K562 (cell line): ENCODE measurements around the gene LRRC58.

ENCODE experiments used
- CHD4 ChIP-seq: fragments of 200-600 bp; sonication (generic); IDR thresholded peaks from 3 replicates; pipeline ENCODE4 v1.6.1; 2012; ENCODE audit warnings: low read depth, mild to moderate bottlenecking, mixed read lengths, low read length, inconsistent platforms; ENCODE audit not compliant: insufficient read depth, insufficient replicate concordance, poor library complexity, severe bottlenecking
- JUN ChIP-seq, 2 experiments: sonication (generic) in 1 of 2; formaldehyde crosslinking in 1 of 2; IDR thresholded peaks; 2 replicates each; pipeline versions ENCODE4 v1.6.1 to v1.8.0; 2012 to 2022; ENCODE audit warnings: borderline replicate concordance in 2 of 2, mild to moderate bottlenecking in 2 of 2, improper control_type of control experiment in 1 of 2, low read depth in 1 of 2, low read length in 1 of 2, missing genetic modification reagents in 1 of 2
- KLF13 ChIP-seq: fragments of 450-650 bp; IDR thresholded peaks from 2 replicates; pipeline ENCODE4 v1.6.1; 2016; ENCODE audit warnings: missing genetic modification characterization, low read depth, mild to moderate bottlenecking, missing compliant biosample characterization, moderate library complexity, borderline replicate concordance
- PKNOX1 ChIP-seq: fragments of 450-650 bp; IDR thresholded peaks from 2 replicates; pipeline ENCODE4 v1.6.1; 2016
- ZNF324 ChIP-seq: fragments of 250-450 bp; sonication (Bioruptor Pico); IDR thresholded peaks from 2 replicates; pipeline ENCODE4 v1.4.0; 2020; ENCODE audit warnings: mild to moderate bottlenecking
- TF ChIP-seq, protein P1 (sequence below): fragments of 450-650 bp; formaldehyde crosslinking; IDR thresholded peaks from 2 replicates; pipeline ENCODE4 v1.4.0; 2022; ENCODE audit warnings: missing genetic modification characterization
- TF ChIP-seq, protein P2 (sequence below): fragments of 250-450 bp; sonication (Bioruptor Pico); IDR thresholded peaks from 2 replicates; pipeline ENCODE4 v1.4.0; 2020; ENCODE audit warnings: mild to moderate bottlenecking

DNA sequence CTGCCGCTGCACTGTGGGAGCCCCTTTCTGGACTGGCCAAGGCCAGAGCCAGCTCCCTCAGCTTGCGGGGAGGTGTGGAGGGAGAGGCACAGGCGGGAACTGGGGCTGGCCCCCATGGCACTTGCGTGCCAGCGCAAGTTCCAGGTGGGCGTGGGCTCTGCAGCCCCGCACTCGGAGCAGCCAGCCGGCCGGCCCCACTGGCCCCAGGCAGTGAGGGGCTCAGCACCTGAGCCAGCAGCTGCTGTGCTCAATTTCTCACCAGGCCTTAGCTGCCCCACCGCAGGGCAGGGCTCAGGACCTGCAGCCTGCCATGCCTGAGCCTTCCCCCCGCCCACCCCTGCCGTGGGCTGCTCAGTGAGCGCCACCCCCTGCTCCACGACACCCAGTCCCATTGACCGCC, 59.5 kb downstream of the LRRC58 start:
- no peak for TF ChIP-seq JUN (IDR thresholded peaks at IDR 0.05; ENCODE audit: borderline replicate concordance, low read depth, low read length)
- no peak for TF ChIP-seq JUN (CRISPR knock-in tag; IDR thresholded peaks at IDR 0.05; ENCODE audit: borderline replicate concordance)
- TF ChIP-seq, protein P1, sequence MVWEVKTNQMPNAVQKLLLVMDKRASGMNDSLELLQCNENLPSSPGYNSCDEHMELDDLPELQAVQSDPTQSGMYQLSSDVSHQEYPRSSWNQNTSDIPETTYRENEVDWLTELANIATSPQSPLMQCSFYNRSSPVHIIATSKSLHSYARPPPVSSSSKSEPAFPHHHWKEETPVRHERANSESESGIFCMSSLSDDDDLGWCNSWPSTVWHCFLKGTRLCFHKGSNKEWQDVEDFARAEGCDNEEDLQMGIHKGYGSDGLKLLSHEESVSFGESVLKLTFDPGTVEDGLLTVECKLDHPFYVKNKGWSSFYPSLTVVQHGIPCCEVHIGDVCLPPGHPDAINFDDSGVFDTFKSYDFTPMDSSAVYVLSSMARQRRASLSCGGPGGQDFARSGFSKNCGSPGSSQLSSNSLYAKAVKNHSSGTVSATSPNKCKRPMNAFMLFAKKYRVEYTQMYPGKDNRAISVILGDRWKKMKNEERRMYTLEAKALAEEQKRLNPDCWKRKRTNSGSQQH (CRISPR knock-in tag), result no peak
- TF ChIP-seq KLF13 (tag), result no peak
- no peak for TF ChIP-seq CHD4
- TF ChIP-seq PKNOX1, result no peak
- TF ChIP-seq, protein P2, sequence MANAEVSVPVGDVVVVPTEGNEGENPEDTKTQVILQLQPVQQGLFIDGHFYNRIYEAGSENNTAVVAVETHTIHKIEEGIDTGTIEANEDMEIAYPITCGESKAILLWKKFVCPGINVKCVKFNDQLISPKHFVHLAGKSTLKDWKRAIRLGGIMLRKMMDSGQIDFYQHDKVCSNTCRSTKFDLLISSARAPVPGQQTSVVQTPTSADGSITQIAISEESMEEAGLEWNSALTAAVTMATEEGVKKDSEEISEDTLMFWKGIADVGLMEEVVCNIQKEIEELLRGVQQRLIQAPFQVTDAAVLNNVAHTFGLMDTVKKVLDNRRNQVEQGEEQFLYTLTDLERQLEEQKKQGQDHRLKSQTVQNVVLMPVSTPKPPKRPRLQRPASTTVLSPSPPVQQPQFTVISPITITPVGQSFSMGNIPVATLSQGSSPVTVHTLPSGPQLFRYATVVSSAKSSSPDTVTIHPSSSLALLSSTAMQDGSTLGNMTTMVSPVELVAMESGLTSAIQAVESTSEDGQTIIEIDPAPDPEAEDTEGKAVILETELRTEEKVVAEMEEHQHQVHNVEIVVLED (CRISPR knock-in tag), result no peak
- no peak for TF ChIP-seq ZNF324 (CRISPR knock-in tag)
